Choroid plexus epithelial cell (primary cell): ENCODE measurements around the gene GNLY.

Source experiments
- DNase-seq: peaks from one replicate; pipeline ENCODE4 v3.0.0-alpha.2; 2010; ENCODE audit warnings: low read depth
- H3K4me3 ChIP-seq: 2 replicates; pipeline ENCODE4 v1.5.1; 2011; ENCODE audit warnings: low read depth, mild to moderate bottlenecking, control low read depth, low read length, moderate library complexity
- TF ChIP-seq, protein P1 (sequence below): conservative IDR thresholded peaks from 2 replicates; pipeline ENCODE4 v1.5.1; 2011; ENCODE audit warnings: low read depth, mild to moderate bottlenecking, control low read depth, inconsistent platforms, low read length, moderate library complexity

GNLY gene

DNA sequence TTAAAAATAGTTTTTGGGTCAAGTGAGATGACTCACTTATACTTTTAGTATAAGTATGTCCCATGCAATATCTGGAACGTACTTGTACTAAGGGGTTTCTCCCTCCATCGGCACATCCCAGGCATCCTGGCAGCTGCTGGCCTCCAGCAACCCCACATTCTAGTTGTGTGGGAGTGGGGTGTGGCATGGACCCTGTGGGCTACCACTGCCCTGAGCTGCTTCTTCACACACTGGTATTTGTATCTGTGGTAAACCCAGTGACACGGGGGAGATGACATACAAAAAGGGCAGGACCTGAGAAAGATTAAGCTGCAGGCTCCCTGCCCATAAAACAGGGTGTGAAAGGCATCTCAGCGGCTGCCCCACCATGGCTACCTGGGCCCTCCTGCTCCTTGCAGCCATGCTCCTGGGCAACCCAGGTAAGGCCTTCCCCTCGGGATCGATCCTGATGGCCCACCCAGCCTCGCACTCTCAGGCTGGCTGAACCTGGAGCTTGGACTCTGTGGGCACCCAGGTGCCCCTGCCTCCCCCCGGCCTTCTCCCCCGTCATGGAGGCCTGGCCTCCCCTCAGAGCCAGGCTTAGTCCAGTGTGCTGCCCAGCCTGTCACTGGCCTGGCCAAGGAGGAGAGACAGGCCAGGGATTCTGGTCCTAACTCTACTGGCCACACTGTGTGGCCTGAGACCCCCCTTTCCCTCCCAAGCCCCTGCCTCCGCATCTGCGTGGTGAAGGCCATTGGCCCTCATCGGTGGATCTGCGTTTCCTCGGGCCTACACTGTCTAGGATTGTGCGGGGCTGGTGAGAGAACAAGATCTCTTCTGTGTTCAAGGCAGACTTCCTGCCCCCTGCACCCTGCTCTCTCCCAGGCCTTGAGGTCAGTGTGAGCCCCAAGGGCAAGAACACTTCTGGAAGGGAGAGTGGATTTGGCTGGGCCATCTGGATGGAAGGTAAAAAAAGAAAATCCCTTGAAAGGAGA lies at the start of gene GNLY:
TSS of gene GNLY (plus strand) at position 307 of the 974 bp plus-strand sequence. CDS start at position 368, 61 bp downstream.
- TF ChIP-seq, protein P1, sequence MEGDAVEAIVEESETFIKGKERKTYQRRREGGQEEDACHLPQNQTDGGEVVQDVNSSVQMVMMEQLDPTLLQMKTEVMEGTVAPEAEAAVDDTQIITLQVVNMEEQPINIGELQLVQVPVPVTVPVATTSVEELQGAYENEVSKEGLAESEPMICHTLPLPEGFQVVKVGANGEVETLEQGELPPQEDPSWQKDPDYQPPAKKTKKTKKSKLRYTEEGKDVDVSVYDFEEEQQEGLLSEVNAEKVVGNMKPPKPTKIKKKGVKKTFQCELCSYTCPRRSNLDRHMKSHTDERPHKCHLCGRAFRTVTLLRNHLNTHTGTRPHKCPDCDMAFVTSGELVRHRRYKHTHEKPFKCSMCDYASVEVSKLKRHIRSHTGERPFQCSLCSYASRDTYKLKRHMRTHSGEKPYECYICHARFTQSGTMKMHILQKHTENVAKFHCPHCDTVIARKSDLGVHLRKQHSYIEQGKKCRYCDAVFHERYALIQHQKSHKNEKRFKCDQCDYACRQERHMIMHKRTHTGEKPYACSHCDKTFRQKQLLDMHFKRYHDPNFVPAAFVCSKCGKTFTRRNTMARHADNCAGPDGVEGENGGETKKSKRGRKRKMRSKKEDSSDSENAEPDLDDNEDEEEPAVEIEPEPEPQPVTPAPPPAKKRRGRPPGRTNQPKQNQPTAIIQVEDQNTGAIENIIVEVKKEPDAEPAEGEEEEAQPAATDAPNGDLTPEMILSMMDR: no peak
- no peak within 1 kb of the TSS for H3K4me3 ChIP-seq
- DNase-seq: no peak

DNA sequence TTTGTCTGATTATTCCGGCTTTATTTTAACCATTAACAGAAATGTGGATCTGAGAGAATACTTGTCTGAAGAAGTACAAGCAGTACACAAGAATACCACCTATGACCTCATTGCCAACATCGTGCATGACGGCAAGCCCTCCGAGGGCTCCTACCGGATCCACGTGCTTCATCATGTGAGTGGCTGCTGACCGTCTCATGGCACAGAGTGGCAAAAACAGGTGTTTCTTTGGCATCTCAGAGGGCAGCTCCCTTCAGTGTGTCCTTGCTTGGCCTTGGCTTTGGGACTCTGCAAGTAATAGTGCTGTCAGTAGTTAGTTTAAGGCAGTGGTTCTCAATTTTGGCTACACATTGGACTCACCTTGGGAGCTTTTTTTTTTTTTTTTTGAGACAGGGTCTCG lies 49.2 kb upstream of the GNLY start:
- TF ChIP-seq, protein P1: no peak
- no peak for DNase-seq
- no peak overlapping the region for H3K4me3 ChIP-seq

DNA sequence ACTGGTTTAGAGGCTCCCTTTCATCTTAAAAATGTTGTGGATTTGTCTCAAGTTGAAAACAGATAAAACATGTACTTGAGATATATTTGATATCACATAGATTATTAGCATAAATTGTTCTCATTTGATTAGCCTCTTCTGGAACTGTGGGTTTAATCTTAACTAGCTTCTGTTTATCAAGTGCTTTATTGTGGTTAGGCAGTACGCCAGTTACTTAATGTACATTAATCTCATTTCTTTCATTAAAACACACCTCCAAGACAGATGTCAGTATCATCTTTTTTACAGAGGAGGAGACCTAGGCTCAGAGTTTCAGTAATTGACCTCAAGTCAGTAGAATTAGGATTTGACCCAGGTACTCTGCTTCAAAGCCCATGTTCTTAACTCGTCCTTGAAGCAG lies 48.0 kb upstream of the GNLY start:
- no peak overlapping the region for H3K4me3 ChIP-seq
- no peak for DNase-seq
- TF ChIP-seq, protein P1: no peak

DNA sequence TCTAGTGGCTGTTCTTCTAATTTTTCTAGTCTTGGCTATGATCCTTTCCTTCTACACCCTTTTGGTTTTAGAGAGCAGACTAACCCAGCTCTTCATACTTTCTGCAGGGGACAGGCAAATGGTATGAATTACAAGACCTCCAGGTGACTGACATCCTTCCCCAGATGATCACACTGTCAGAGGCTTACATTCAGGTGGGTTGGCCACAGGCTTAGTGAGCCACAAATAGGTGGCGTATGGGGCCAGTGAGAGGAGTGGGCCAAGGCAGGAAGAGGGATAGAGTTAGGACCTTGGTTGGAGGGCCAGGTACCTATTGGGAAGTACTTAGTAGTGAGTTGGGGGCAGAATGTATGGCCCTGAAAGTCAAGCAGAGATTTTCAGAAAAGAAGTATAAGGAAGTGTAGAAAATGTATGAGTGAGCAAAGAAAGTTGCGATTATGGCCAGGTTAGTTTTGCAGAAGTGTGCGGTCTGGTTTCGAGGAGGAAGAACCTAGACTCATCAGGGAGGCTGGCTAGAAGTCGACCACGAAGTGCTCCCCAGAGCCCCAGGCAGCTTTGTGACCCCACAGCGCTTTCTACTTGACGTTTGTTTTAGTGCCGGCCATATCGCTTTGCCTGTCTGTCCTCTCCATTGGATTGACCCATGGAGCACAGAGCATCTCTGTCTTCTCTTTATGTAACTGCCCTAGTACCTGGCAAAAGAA lies 46.2 kb upstream of the GNLY start:
- TF ChIP-seq, protein P1: no peak
- no peak for DNase-seq
- no peak overlapping the region for H3K4me3 ChIP-seq

DNA sequence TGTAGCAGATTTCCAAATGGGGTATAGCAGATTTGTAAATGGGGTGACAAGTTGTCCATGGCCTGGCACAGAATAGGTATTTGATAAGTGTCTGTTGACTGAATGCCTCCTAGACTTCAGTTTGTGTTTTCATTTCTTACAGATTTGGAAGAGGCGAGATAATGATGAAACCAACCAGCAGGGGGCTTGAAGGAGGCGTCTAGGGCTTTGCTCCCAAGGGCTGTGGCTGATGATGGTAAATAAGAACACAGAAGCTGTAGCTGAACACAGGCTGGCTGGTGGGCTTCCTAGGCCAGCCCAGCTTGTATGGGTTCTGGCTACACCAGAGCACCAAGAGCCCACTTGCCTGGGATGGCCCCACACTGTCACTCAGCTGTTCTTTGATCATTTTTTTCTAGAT lies 45.5 kb upstream of the GNLY start:
- TF ChIP-seq, protein P1: peak; percentile 82
- H3K4me3 ChIP-seq: no peak overlapping the region
- peak; percentile 84 for DNase-seq

DNA sequence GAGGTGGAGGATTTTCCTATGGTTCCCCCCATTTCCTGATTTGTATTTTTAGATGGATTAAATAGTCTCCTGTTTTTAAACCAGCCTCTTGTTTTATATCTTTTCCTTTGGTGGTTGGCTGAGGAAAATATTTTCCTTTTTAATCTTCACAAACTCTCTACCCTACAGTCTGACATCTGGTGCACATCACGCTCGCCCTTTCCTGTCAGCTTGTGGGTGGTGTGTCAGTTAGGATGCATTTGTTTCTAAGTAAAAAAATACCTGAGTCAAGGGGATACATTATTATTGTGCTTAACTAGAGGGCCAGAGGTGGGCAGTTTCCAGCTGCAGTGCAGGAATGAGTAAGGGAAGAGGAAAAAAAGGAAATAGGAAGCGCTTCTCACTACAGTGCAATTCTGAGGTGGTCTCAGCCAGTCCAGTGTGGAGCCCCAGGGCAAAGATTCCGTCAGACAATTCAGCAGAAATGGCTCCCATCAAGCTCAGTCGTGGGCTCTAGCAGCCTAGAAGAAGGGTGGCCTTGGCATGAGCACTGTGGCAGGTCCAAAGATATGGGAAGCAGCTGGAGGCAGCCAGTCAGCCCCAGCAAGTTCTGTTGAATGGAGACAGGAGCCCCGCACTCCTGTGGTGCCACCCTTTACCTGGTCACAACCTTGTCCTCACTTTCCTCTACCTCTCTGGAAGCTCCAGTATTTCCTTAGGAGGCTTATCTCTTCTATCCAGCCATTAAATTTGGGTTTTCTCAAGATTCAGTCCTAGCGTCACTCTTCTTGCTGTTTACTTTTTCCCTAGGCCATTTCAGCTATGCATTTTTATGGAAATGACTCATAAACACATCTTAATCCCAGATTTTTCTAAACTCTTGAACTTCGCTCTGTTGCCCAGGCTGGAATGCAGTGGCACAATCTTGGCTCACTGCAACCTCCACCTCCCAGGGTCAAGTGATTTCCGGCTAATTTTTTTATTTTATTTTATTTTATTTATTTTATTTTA lies 44.7 kb upstream of the GNLY start:
- TF ChIP-seq, protein P1: no peak
- no peak overlapping the region for H3K4me3 ChIP-seq
- DNase-seq: peak; percentile 40
